ENCODE data around the gene TRAF2.
"Not testable (repeated sequence)": the region's sequence is repeated elsewhere in the genome, so short reads cannot be mapped to it uniquely, and the experiment has no call there.

TRAF2 gene

GRCh38 chr9:136839229-136840139 lies 46.8 kb upstream of the TRAF2 start:
- Histone ChIP-seq H3K4me2 (ENCODE audit: low read length) (no peak overlapping the region), H3K27me3 (ENCODE audit: control insufficient read depth, insufficient read depth, low read length) (no peaks in the 10 kb centered on the region), H3K36me3 (ENCODE audit: control insufficient read depth, insufficient read depth, low read length) (no peaks in the 10 kb centered on the region), H3K27ac (no peak overlapping the region), H2AFZ (no peak overlapping the region), H3K9me3 (ENCODE audit: control insufficient read depth, low read length) (no peaks in the 10 kb centered on the region), H3K9ac (no peak overlapping the region), H3K4me3 (ENCODE audit: low read depth, low read length) (no peak overlapping the region), H3K4me1 (peaks cover 2% of the 10 kb centered on the region), H3K79me2 (no peaks in the 10 kb centered on the region)
- no peak for TF ChIP-seq CTCF (IDR thresholded peaks at IDR 0.05)

GRCh38 chr9:136840140-136840876 lies 46.0 kb upstream of the TRAF2 start:
- no peaks in the 10 kb centered on the region for H3K9me3 ChIP-seq (ENCODE audit: control insufficient read depth, low read length)
- H3K4me1 ChIP-seq = peaks cover 2% of the 10 kb centered on the region
- no peak overlapping the region for H3K9ac ChIP-seq
- H3K27me3 ChIP-seq (ENCODE audit: control insufficient read depth, insufficient read depth, low read length) = no peaks in the 10 kb centered on the region
- no peaks in the 10 kb centered on the region for H3K36me3 ChIP-seq (ENCODE audit: control insufficient read depth, insufficient read depth, low read length)
- no peak overlapping the region for H3K27ac ChIP-seq
- no peak overlapping the region for H3K4me3 ChIP-seq (ENCODE audit: low read depth, low read length)
- no peak overlapping the region for H2AFZ ChIP-seq
- no peak for TF ChIP-seq CTCF (IDR thresholded peaks at IDR 0.05)
- H3K4me2 ChIP-seq (ENCODE audit: low read length) = no peak overlapping the region
- H3K79me2 ChIP-seq = no peaks in the 10 kb centered on the region

GRCh38 chr9:136840877-136841645 lies 45.3 kb upstream of the TRAF2 start:
- Histone ChIP-seq H2AFZ (no peak overlapping the region), H3K27me3 (ENCODE audit: control insufficient read depth, insufficient read depth, low read length) (no peaks in the 10 kb centered on the region), H3K36me3 (ENCODE audit: control insufficient read depth, insufficient read depth, low read length) (no peaks in the 10 kb centered on the region), H3K4me1 (peaks cover 2% of the 10 kb centered on the region), H3K9me3 (ENCODE audit: control insufficient read depth, low read length) (no peaks in the 10 kb centered on the region), H3K4me2 (ENCODE audit: low read length) (peak overlapping the region; percentile 10), H3K27ac (no peak overlapping the region), H3K4me3 (ENCODE audit: low read depth, low read length) (no peak overlapping the region), H3K9ac (no peak overlapping the region), H3K79me2 (no peaks in the 10 kb centered on the region)
- TF ChIP-seq CTCF (IDR thresholded peaks at IDR 0.05) = no peak

GRCh38 chr9:136841646-136842379 lies 44.5 kb upstream of the TRAF2 start:
- not testable (repeated sequence) for H3K79me2 ChIP-seq; H3K27ac ChIP-seq; H3K36me3 ChIP-seq (ENCODE audit: control insufficient read depth, insufficient read depth, low read length); H3K9ac ChIP-seq; H3K4me1 ChIP-seq; H3K9me3 ChIP-seq (ENCODE audit: control insufficient read depth, low read length); H3K27me3 ChIP-seq (ENCODE audit: control insufficient read depth, insufficient read depth, low read length); H2AFZ ChIP-seq
- Histone ChIP-seq H3K4me2 (ENCODE audit: low read length) (peak overlapping the region; percentile 74), H3K4me3 (ENCODE audit: low read depth, low read length) (peak overlapping the region; percentile 56)

Measured in parathyroid adenoma (tissue), 2 donors.